Suppressor macrophage (primary cell): ENCODE measurements around the gene RABL6.
"Not testable (repeated sequence)": the region's sequence is repeated elsewhere in the genome, so short reads cannot be mapped to it uniquely, and the experiment has no call there.

Experiments used
- DNase-seq, 4 experiments: peaks; one replicate each; pipeline ENCODE4 v3.0.0-alpha.2; 2020 to 2022

The RABL6 gene

DNA sequence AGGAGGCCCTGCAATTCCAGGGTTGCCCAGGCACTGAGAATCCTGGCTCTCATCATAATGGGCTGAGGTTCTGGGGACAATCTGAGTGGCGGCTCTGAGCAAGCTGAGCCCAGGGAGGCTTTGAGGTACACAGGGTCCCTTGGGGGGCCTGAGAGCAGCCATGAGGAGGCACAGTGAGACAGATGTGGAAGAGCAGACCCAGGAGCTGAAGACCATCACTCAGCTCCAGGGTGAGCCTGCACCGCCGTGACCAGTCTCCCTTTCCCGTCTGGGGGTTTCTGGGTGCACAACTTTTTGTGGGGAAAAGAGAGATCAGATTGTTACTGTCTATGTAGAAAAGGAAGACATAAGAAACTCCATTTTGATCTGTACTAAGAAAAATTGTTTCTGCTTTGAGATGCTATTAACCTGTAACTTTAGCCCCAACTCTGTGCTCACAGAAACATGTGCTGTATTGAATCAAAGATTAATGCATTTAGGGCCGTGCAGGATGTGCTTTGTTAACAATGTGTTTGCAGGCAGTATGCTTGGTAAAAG, 11.4 kb upstream of the RABL6 start, which contains the start of gene CCDC183:
TSS of gene CCDC183 (plus strand) at position 101 of the 537 bp plus-strand sequence. CDS start at position 161, 60 bp downstream.
- no peak for DNase-seq

DNA sequence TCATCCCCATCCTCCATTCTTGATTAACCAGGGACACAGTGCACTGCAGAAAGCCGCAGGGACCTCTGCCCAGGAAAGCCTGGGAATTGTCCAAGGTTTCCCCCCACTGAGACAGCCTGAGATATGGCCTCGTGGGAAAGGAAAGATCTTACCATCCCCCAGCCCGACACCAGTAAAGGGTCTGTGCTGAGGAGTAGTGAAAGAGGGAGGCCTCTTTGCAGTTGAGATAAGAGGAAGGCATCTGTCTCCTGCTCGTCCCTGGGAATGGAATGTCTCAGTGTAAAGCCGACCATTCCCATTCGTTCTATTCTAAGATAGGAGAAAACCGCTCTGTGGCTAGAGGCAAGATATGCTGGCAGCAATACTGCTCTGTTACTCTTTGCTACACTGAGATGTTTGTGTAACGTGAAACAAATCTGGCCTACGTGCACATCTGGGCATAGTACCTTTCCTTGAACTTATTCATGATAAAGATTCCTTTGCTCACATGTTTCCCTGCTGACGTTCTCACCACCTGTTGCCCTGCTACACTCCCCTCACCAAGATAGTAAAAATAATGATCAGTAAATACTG, 10.9 kb upstream of the RABL6 start:
- DNase-seq: not testable (repeated sequence)

DNA sequence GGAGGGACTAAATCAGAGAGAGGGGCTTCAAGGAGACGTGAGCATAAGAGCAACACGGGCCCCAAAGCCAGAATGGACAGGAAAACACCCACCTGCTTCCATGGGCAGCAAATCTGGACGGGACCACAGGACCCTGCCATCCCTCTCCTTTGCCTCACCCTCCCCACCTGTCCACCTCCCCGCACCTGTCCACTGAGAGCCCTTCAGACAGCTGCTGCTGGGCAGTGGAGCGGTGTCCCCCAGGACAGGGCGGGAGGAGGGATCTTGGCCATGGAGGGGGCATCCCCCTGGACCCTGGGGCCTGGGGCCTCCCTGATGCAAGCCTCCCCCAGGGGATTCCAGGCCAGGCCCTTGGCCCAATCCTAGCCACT, 9.1 kb upstream of the RABL6 start:
- no peak for DNase-seq

DNA sequence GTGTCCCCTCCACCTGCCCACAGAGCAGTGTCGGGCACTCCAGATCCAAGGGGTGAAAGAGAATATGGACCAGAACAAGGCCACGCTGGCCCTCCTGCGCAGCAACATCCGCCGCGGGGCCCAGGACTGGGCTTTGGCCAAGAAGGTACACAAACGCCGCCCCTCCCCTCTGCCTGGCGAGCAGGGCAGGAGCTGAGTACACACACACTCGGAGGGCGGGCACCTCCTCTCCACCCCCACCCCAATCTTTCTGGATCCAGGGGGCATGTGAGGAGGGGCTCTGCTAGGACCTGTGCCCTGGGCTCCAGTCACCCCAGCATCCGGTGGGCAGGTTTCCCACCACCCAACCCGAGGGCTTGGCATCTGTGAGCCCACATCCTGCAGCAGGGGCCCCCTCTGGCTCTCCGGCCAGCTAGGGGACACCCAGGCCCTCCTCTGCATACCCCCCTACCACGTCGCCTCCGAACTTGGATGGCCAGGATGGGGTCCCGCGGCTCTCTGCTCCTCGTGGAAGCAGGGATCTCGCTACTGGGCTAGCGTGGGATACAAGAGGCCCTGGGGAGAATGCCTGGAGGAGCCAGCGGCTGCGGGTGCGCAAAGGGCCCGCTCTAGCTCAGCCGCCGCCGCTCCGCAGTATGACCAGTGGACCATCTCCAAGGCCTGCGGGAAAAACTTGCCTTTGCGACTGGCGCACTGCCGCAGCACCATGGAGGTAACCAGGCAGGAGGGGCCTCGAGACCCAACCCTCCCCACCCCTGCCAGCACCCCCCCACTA, 8.5 kb upstream of the RABL6 start:
- peak in 1 of 4 experiments; percentile 31 for DNase-seq

DNA sequence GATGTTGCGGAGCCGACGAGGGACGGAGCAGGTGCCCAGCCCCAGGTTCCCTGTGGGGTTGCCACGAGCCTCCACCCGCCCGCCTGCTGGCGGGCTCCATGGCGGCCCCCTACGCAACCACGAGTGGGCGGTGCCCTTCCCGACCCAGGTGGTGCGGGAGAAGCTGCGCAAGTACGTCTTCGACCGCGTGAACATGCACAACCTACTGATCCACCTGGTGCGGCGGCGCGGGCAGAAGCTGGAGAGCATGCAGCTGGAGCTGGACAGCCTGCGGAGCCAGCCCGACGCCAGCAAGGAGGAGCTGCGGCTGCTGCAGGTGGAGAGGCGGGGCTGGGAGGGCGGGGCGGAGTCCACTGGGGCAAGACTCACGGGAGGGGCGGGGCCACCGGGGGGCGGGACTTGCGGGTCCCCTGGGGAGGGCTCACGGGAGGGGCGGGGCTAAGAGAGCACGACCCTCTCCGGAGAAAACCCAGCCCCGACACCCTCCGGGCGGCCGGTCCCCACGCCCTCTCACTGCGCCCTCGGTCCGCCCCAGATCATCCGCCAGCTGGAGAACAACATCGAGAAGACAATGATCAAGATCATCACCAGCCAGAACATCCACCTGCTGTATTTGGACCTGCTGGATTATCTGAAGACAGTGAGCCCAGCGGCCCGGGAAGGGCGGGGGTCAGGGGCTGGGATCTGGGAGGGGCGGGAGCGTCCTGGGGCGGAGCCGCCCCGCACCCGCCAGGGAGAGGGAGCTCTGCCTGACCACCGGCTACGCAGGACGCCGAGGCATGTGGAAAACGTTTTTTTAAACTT, 7.7 kb upstream of the RABL6 start:
- peak; percentile 30 to 79 (median 53) for DNase-seq

DNA sequence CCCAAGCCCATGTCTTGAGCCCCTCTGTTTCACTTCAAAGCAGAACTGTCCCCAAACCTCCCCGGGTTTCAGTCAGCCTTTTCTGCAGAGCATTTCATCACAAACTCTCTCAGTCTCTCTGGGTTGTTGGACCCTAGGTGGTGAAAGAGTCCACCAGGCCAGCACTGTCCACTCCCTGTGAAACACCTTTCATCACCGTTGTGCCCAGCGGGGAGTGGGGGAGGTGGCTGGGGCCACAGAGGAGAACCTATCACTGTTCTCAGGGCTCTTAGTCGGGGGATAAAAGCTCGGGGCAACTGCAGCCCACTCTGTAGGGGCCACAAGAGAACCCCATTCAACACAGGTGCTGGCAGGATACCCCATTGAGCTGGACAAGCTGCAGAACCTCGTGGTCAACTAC, 5.4 kb upstream of the RABL6 start:
- DNase-seq: no peak

DNA sequence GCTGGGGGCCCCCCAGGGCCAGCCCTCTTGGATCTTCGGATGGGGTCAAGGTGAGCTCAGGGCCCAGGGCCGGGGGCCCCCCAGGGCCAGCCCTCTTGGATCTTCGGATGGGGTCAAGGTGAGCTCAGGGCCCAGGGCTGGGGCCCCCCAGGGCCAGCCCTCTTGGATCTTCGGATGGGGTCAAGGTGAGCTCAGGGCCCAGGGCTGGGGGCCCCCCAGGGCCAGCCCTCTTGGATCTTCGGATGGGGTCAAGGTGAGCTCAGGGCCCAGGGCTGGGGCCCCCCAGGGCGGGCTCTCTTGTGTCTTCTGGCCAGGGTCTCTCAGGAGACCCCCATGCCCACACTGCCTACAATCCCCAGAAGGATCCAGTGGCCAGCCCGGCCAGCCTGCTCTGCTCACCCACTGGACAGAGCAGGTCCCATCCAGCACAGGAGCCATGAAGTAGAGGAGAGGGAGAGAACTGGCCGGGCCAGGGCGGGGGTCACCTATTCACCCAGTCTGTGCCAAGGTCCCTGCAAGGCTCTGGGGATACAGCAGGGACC, 4.7 kb upstream of the RABL6 start:
- DNase-seq: not testable (repeated sequence)

DNA sequence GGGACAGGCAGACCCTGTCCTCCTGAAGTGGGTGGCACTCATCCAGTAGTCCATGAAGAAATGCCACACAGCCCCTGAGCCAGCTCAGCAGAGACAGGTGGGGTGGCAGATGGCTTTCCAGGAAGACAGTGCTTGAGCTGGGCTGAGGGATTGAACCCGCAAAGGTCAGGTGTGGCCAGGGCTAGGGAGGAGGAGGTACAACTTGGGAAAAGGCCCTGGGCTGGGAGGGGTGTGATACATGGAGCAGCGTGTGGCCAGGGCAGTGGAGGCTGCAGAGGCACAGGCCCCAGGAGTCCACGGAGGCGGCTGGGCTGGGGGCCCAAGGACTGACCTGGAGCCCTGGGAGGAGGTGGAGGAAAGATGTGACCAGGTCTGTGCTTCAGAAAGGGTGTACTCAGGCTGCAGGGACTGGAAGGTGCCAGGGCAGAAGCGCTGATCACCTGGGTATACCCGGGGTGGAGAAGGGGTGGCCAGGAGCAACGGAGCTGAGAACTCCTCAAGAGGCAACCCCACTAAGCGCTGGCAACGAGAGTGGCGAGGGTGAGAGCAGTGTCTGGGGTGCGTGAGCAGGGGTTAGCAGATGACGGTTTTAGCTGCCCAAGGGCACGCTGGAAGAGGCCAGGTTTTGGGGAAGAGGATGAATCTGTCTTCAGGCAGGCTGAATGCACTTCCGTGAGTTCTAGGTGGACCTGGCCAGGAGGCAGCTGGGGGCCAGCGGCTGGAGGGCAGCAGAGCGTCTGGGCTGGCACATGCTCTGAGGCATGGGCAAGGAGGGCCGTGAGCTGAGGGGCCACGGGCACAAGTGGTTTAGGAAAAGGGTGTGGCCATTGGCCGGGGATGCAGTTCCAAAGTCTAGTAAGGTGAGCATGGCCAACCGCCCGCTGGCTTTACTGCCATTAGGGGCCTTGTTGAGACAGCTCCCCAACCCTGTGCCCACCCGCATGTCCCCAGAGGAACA, 3.9 kb upstream of the RABL6 start:
- no peak for DNase-seq

DNA sequence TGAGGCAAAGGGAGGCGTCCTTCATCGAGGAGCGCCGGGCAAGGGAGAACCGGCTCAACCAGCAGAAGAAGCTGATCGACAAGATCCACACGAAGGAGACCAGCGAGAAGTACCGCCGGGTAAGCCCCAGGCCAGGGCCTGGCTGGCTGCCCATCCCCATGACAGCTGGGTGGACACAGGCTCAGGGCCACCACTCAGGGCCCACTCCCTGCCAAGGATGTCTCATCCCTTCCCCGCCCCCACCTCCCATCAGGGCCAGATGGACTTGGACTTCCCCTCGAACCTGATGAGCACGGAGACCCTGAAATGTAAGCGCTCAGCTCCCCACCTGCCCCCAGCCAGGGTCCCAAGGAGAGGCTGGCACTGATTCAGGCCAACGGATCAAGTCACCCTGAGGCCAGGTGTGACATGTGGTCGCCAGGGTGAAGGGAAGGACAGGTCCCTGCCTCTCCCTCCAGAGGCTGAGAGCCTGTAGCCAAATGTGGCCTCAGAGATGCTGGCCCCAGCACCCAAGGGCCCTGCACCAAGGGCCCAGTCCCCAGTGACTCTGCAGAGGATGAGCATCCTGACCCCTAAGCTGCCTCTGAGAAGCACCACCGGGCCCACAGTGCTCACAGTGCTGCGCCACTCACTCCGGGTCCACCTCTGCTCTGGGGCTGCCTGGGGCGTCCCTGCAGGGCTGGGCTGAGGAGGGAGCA, 3.1 kb upstream of the RABL6 start:
- DNase-seq: no peak

DNA sequence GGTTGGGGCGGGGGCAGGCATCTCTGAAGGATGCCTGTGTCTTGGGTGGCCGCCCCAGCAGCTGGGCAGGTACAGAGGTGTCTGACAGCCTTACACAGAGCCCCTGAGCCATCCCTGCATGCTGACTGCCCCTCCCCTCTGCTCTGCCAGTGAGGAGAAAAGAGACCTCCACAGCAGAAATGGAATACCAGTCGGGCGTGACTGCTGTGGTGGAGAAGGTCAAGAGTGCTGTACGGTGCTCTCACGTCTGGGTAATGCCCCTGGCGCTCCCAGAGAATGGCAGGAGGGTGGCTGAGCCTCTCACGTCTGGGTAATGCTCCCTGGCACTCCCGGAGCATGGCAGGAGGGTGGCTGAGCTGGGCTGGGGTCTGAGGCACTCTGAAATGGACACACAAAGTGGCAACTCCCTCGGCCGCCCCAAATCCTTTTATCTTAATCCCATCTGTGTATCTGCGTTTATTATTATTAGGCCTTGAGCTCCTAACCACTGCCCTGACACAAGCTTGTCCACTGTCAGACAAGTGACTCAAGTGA, 2.5 kb upstream of the RABL6 start:
- no peak for DNase-seq

DNA sequence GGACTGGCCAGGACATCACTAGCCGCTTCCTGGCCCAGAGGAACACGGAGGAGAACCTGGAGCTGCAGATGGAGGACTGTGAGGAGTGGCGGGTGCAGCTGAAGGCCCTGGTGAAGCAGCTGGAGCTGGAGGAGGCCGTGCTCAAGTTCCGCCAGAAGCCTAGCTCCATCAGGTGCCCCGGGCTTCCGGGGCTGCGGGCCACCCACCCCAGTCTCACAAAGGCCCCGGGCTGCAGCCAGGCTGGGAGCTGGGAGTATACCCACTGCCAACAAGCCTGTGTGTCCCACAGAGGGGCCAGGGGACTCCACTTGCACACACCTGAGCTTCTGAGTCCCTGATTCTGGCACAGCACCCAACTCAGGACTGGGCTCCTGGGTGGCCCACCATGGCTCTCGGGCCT, 1.7 kb upstream of the RABL6 start:
- DNase-seq: no peak

DNA sequence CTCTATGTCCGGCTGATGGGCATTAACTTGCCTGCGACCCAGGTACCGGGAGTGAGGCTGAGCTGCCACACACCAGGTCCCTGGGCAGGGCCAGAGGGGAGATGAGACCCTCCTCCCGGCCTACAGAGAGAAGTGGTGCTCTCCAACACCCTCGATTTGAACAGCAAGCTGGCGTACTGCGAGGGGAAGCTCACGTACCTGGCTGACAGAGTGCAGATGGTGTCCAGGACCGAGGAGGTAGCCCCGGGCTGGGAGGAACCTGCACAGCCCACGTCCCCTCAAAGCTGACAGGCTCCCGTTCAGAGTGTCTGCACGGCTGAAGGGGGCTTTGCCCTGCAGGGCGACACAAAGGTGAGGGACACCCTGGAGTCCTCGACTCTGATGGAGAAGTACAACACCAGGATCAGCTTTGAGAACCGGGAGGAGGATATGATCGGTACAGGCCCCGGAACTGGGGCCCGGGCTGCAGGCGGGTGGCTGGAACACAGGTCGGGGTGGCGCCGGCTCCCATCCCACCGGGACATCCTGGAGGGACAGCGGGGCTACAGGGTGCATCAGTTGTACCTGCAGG, 1.0 kb upstream of the RABL6 start:
- DNase-seq: no peak

DNA sequence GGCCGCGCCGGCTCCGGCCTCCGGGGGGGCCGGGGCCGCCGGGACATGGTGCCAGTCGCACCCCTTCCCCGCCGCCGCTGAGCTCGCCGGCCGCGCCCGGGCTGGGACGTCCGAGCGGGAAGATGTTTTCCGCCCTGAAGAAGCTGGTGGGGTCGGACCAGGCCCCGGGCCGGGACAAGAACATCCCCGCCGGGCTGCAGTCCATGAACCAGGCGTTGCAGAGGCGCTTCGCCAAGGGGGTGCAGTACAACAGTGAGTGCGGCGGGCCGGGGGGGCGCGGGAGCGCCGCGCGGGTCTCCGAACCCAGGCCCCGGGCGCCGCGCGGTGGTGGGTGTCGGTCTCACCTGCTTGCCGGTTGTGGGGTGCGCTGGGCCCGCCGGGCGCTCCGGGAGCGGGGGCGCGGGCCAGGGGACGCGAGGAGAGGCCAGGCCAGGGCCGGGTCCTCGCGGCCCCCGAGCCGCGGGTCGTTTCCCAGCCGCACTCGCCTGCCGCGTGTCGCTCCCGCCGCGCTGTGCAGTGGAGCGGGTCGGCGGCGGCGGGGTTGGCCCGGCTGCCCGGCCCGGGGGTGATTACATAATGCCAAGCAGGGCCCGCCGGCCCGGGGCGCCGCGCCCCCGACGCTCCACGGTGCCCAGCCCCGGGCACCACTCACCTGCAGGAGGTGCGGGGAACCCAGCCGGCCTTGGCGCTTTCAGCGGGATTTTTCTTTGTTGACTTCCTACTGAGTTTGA, 492 bp downstream of the RABL6 start:
- DNase-seq: no peak

DNA sequence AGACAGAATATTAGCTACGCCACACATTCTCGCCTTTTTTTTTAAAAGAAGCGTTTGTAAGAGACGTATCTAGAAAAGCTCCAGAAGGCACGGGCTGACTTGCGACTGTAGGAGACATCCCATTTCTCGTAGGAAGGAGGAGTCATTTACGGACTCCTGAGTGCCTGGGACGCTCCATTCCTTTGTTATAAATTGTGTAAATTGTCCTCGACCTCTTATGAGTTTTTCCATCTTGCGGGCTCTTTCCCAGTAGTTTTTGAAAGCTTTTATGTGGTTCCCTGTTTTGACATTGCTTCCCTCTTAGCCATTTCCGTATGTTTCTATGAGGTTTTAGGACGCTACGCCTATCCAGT, 1.0 kb downstream of the RABL6 start:
- peak; percentile 25 to 43 (median 33) for DNase-seq

DNA sequence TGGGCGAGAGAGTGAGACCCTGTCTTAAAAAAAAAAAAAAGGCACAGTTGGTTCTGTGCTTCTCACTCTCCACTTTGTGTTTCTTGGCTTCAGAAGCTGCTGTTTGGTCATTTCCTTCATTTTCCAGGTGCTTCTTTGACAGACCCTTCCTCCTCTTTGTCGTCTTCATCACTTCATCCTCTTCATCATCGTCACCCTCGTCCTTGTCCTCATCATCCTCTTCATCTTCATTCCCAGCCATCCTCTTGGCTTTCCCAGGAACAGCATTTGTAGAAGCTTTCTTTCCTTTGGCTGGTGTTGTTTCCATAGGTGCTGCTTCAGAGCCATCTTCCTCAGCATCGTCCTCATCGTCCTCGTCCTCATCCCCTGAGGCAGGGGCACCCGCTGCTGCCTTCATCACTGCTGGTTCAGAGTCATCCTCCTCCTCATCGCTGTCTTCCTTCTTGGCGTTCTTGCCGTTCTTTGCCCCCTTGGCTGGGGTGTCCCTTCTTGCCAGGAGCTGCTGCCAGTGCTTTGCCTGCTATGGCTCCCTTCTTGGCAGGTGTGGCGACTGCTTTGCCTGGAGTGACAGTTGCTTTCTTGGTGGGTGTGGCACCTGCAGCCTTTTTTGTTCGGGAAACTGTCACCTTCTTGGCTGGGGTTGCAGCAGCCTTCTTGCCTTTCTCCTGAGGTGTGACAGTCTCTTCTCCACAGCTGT, 7.1 kb downstream of the RABL6 start:
- DNase-seq: no peak

DNA sequence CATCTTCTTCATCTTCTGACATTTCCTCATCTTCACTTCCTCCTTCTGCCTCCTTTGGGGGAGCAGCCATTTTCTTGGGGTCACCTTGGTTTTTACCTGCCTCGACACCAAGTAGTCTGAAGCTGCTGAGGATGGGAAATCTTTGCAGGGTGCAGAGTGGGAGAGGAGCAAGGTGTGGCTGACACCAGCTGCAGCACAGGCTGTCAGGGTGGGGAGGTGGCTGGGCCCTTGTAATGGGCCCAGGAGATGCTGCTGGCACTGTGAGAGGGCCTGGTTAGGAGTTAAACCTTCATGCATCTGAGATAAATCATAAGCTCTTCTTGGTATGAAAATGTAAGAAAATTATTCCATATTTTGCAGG, 7.7 kb downstream of the RABL6 start:
- no peak for DNase-seq

DNA sequence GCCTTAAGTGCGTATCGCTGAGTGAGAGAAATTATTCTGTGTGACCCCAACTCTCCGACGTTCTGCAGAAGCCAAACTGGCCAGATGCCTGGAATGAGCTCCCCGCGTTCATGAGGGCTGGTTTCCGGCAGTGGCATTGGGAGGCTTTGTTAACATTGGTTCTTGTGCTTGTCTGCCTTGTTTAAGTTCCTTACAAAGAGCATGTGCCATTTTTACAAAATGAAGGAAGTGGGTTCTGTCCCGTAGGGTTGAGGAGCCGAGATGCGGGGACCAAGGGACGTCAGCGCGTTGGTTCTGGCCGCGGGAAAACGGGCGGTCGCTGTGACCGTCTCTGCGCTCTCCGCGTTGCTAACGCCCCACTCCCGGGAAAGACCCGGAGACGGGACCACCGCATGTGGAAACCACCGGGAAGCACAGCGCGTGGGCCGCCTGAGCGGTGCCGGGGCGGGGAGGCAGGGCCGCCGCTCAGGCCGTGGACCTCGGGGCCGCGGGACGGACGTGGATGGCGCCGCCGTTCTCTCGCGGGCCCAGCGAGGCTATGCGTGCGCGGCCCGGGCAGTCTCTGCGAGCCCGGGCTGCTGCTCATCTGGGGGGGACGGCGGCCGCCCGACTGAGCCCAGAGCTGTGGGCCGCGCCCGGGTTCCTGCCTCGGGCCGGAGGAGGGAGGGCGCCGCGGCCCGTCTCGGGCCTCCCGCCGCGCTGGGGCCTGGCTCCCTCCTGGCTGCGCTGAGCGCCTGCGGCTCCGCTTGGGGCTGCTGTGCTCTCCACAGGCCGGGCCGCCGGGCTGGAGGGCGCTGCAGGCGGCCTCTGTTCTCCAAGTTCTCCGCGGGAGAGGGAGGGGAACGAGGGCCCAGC, 13.4 kb downstream of the RABL6 start:
- peak; percentile 14 to 53 (median 50) for DNase-seq

DNA sequence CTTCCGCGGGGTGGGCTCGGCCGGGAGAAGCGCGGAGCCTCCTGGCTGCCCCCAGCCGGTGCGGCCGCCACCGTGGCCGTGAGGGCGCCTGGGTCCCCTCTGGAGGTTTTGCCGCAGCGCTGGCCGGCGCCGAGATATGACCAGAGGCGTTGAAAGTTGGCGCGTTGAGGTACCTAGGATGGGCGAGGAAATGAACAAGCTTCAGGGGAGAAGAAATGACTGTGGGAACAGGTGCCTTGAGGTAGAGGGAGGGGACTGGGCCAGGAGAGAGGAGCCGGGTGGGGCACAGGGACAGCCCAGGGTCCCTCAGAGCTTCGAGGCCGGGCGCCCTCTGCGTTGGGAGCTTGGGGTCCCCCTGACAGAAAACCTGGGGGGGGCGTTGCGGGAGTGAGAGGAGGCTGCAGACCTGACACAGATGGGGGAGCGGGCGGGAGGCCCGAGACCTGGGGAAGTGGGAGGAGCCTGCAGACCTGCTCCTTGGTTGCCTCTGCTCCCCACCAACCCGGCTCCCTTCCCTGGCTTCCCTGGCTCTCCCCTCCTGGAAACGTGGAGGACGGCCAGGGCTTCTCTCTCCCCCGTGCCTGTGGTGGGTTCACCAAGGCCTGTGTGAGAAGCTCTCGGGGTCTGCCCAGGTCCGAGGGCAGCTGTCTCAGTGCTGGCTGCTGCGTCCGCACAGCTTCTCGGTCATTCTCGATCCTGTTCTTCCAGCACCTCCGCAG, 14.2 kb downstream of the RABL6 start:
- DNase-seq: no peak
